Measurements from ENCODE around the gene NES.

NES gene

DNA sequence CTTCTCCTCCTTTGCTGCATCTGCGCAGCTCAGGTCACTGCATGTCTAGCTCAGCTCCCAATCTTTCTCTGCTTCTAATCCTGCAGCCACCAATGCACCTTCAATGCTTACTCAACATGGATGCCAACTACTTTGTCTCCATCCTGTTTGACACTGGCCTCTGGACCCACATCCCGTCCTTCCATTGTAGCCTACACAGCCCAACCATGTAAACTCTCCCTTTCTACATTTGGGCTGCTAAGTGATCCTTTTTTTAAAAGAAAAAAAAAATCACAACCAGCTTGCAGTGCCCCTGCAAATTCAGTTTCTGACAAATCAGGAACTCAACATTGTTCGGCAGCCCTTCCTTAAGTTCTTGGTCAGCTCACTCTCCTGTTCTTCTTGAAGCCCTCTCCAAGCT lies 37.6 kb upstream of the NES start:
- no peak for DNase-seq (ENCODE audit: low read depth)
- no peak overlapping the region for H3K4me3 ChIP-seq (ENCODE audit: low read length)
- TF ChIP-seq, protein P1, sequence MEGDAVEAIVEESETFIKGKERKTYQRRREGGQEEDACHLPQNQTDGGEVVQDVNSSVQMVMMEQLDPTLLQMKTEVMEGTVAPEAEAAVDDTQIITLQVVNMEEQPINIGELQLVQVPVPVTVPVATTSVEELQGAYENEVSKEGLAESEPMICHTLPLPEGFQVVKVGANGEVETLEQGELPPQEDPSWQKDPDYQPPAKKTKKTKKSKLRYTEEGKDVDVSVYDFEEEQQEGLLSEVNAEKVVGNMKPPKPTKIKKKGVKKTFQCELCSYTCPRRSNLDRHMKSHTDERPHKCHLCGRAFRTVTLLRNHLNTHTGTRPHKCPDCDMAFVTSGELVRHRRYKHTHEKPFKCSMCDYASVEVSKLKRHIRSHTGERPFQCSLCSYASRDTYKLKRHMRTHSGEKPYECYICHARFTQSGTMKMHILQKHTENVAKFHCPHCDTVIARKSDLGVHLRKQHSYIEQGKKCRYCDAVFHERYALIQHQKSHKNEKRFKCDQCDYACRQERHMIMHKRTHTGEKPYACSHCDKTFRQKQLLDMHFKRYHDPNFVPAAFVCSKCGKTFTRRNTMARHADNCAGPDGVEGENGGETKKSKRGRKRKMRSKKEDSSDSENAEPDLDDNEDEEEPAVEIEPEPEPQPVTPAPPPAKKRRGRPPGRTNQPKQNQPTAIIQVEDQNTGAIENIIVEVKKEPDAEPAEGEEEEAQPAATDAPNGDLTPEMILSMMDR (conservative IDR thresholded peaks at IDR 0.05; ENCODE audit: low read depth, low read length) = no peak

DNA sequence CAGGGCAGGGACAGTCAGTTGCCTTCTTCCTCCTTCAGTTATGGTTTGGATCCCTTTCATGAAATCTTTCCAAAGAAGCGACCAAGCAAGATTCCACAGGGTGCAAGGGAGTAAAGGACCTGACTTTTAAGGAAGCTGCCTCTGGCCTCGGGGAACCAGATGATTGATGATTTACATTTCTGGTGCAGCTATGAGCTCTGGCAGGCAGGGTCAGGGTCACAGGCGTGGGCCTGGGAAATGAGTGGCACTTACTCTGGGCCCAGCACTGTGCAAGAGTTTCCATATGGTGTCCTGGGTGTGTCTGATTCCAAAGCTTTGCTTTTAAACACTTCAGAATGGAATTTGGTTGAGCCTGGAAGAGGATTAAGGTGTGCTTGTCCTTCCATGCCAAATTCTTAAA lies 35.4 kb upstream of the NES start:
- no peak for DNase-seq (ENCODE audit: low read depth)
- no peak overlapping the region for H3K4me3 ChIP-seq (ENCODE audit: low read length)
- TF ChIP-seq, protein P1 (conservative IDR thresholded peaks at IDR 0.05; ENCODE audit: low read depth, low read length) = no peak

DNA sequence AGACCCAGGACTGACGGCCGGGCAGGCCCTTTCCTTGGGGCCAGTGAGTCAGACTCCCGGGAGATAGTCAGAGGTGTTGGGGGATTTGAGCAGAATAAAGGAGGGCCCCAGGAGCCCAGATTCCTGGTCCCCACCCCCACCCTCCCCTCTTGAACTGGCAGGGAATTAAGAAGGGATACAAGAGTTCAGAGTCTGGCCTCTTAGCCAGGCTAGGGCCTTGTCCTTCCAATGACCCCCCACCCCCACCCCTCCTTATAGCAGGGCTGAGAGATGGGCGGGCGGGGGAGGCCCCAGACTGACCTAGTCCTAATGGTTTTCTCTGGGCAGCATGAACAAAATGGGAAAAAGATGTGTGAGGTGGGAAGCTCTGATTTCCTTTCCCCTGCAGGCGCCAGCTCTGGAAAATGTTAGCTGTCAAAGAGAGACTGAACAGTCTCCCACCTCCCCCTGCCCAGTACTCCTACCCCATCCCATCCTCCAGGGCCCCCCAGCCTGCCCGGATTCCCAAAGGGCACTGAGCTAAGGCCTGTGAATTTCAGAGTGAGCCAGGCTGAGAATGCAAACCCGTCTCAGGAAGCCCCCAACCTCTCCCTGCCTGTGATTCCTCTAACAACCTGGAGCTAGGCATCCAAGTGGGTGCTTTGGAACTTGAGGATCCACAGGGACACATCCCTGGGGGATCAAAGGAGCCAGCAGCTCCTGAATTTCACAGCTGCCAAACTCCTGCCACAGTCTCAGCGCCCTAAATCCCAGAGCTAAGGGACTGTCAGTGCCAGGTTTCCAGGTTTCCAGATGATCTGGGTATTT lies 34.0 kb upstream of the NES start:
- TF ChIP-seq, protein P1 (conservative IDR thresholded peaks at IDR 0.05; ENCODE audit: low read depth, low read length) = no peak
- DNase-seq (ENCODE audit: low read depth) = no peak
- H3K4me3 ChIP-seq (ENCODE audit: low read length) = no peak overlapping the region

DNA sequence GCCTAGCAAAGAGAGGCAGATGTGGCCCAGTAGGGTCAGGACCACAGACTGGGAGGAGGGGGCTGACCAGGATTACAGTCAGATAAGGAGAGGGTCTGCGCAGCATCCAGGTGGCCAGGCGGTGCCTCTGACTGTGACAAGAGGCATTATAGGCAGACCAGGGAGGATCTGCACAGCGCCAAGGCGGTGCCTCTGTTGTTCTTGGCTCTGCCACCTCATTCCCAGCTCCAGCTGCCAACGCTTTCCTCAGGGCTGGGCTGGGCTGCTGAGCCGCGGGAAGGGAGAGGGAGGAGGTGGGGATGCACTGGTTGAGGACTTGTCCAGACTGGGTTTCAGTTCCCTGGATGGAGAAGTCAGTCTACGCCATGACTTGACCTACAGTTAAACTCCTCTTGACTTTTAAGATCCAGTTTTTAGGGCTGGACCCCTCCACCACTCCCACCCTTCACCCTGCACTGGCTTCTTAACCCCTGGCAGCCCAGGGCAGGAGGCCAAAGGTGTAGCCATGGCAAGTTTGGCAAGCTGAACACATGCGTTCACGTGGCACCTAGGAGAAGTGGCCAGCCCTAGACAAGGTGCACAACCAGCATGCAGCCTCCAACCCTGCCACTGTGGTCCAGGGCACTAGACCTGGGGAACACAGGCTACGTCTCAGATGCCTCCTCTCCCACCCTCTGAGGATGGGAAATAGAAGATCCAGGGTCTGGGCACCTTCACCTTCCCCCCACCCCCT lies 32.7 kb upstream of the NES start:
- TF ChIP-seq, protein P1 (conservative IDR thresholded peaks at IDR 0.05; ENCODE audit: low read depth, low read length) = no peak
- no peak overlapping the region for H3K4me3 ChIP-seq (ENCODE audit: low read length)
- no peak for DNase-seq (ENCODE audit: low read depth)

DNA sequence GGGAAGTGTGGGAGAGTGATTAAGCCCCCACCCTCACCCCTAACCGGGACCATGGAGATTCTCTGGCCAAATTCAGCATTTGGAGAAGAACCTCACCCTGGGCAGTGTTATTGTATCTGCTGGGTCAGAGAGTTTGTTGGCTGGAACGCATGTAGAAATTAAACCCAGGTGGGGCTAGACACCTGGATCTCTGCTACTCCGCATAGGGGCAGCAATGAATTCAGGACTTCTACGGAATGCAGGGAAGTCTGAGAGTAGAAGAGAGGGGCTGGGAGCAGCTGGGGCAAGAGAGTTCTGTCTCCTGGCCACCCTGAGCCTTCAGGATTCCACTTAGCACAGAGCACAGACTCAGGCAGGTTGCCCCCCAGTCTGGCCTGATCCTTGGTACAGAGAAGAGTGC lies 31.8 kb upstream of the NES start:
- no peak overlapping the region for H3K4me3 ChIP-seq (ENCODE audit: low read length)
- TF ChIP-seq, protein P1 (conservative IDR thresholded peaks at IDR 0.05; ENCODE audit: low read depth, low read length) = no peak
- DNase-seq (ENCODE audit: low read depth) = no peak

DNA sequence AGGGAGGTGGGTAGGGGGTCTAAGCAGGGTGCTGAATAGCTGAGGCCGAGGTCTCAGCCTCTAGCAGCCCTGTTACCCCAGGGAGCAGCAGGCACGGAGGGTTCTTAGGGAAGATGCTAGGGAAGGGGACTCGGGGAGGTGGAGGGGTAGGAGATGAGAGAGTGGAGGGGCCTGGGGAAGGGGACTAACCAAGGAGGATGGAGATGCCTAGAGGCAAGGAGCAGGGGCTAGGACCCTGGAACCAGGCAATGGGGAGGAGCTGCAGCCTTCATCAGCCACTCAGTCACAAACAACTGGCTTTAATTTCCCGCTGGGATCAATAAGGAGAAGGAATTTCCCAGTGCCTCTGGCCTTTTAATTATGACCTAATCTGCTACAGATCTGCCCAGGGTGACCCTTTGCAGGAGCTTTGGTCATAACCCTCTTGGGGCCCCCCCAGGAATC lies 31.0 kb upstream of the NES start:
- no peak for DNase-seq (ENCODE audit: low read depth)
- no peak overlapping the region for H3K4me3 ChIP-seq (ENCODE audit: low read length)
- TF ChIP-seq, protein P1 (conservative IDR thresholded peaks at IDR 0.05; ENCODE audit: low read depth, low read length) = no peak
